HEK293 (cell line): Measurements from ENCODE around the gene RPS6KA3.
A peak's percentile ranks its signal among the peaks of the same experiment; 100 is the strongest.

Experiments
- ATF2 ChIP-seq: fragments of 450-650 bp; formaldehyde crosslinking; IDR thresholded peaks from 2 replicates; pipeline ENCODE4 v1.5.1; 2016; ENCODE audit warnings: missing biosample characterization, missing genetic modification characterization, low read depth
- BCL6B ChIP-seq: fragments of 450-650 bp; formaldehyde crosslinking; IDR thresholded peaks from 2 replicates; pipeline ENCODE4 v1.5.1; 2017; ENCODE audit warnings: missing biosample characterization, missing genetic modification characterization
- HIC1 ChIP-seq: fragments of 450-650 bp; formaldehyde crosslinking; IDR thresholded peaks from 2 replicates; pipeline ENCODE4 v1.5.1; 2016; ENCODE audit warnings: missing biosample characterization, missing genetic modification characterization
- HOXC10 ChIP-seq: sonication (generic); formaldehyde crosslinking; IDR thresholded peaks from 2 replicates; pipeline ENCODE4 v1.8.1; 2023; ENCODE audit warnings: mild to moderate bottlenecking, missing genetic modification reagents
- KLF17 ChIP-seq: fragments of 450-650 bp; formaldehyde crosslinking; IDR thresholded peaks from 2 replicates; pipeline ENCODE4 v1.5.1; 2016; ENCODE audit warnings: missing biosample characterization, missing genetic modification characterization
- KLF7 ChIP-seq: fragments of 450-650 bp; formaldehyde crosslinking; IDR thresholded peaks from 2 replicates; pipeline ENCODE4 v1.5.1; 2016; ENCODE audit warnings: missing biosample characterization, missing genetic modification characterization, borderline replicate concordance
- PATZ1 ChIP-seq: fragments of 450-650 bp; formaldehyde crosslinking; IDR thresholded peaks from 2 replicates; pipeline ENCODE4 v1.5.1; 2016; ENCODE audit warnings: missing biosample characterization, missing genetic modification characterization
- SALL2 ChIP-seq: fragments of 450-650 bp; formaldehyde crosslinking; IDR thresholded peaks from 2 replicates; pipeline ENCODE4 v1.5.0; 2017; ENCODE audit warnings: missing biosample characterization, mild to moderate bottlenecking, missing genetic modification characterization, borderline replicate concordance
- SP7 ChIP-seq: fragments of 450-650 bp; formaldehyde crosslinking; IDR thresholded peaks from 2 replicates; pipeline ENCODE4 v1.5.1; 2016; ENCODE audit warnings: missing biosample characterization, missing genetic modification characterization
- YY2 ChIP-seq: fragments of 450-650 bp; formaldehyde crosslinking; IDR thresholded peaks from 2 replicates; pipeline ENCODE4 v1.5.1; 2016; ENCODE audit warnings: missing biosample characterization, missing genetic modification characterization
- ZBTB1 ChIP-seq: fragments of 450-650 bp; formaldehyde crosslinking; IDR thresholded peaks from 2 replicates; pipeline ENCODE4 v1.5.1; 2016; ENCODE audit warnings: missing biosample characterization, missing genetic modification characterization
- ZBTB20 ChIP-seq: fragments of 450-650 bp; formaldehyde crosslinking; IDR thresholded peaks from 2 replicates; pipeline ENCODE4 v1.5.1; 2016; ENCODE audit warnings: missing biosample characterization, missing genetic modification characterization
- ZBTB8A ChIP-seq: fragments of 450-650 bp; formaldehyde crosslinking; IDR thresholded peaks from 2 replicates; pipeline ENCODE4 v1.5.1; 2016; ENCODE audit warnings: missing biosample characterization, missing genetic modification characterization
- ZEB2 ChIP-seq: fragments of 450-650 bp; formaldehyde crosslinking; IDR thresholded peaks from 2 replicates; pipeline ENCODE4 v1.5.1; 2016; ENCODE audit warnings: missing biosample characterization, missing genetic modification characterization
- ZFHX2 ChIP-seq: fragments of 450-650 bp; formaldehyde crosslinking; conservative IDR thresholded peaks from 2 replicates; pipeline ENCODE4 v1.5.1; 2016; ENCODE audit warnings: missing biosample characterization, missing genetic modification characterization
- ZFP41 ChIP-seq: fragments of 450-650 bp; formaldehyde crosslinking; IDR thresholded peaks from 2 replicates; pipeline ENCODE4 v1.5.1; 2016; ENCODE audit warnings: missing biosample characterization, missing genetic modification characterization, borderline replicate concordance
- ZIC2 ChIP-seq: fragments of 450-650 bp; formaldehyde crosslinking; IDR thresholded peaks from 2 replicates; pipeline ENCODE4 v1.5.1; 2016; ENCODE audit warnings: missing biosample characterization, missing genetic modification characterization
- ZNF24 ChIP-seq: fragments of 450-650 bp; formaldehyde crosslinking; IDR thresholded peaks from 2 replicates; pipeline ENCODE4 v1.5.1; 2016; ENCODE audit warnings: missing biosample characterization, missing genetic modification characterization
- ZNF292 ChIP-seq: fragments of 450-650 bp; formaldehyde crosslinking; IDR thresholded peaks from 2 replicates; pipeline ENCODE4 v1.5.1; 2016; ENCODE audit warnings: low read depth, missing biosample characterization, missing genetic modification characterization, borderline replicate concordance
- ZNF311 ChIP-seq: fragments of 450-650 bp; formaldehyde crosslinking; IDR thresholded peaks from 2 replicates; pipeline ENCODE4 v1.5.1; 2017; ENCODE audit warnings: missing biosample characterization, missing genetic modification characterization, borderline replicate concordance
- ZNF398 ChIP-seq: fragments of 450-650 bp; formaldehyde crosslinking; IDR thresholded peaks from 2 replicates; pipeline ENCODE4 v1.5.1; 2017; ENCODE audit warnings: missing biosample characterization, missing genetic modification characterization
- ZNF629 ChIP-seq: fragments of 450-650 bp; formaldehyde crosslinking; IDR thresholded peaks from 2 replicates; pipeline ENCODE4 v1.5.1; 2017; ENCODE audit warnings: missing biosample characterization, missing genetic modification characterization
- ZNF639 ChIP-seq: fragments of 450-650 bp; formaldehyde crosslinking; IDR thresholded peaks from 2 replicates; pipeline ENCODE4 v1.5.1; 2016; ENCODE audit warnings: missing biosample characterization, missing genetic modification characterization
- ZNF664 ChIP-seq: fragments of 450-650 bp; formaldehyde crosslinking; IDR thresholded peaks from 2 replicates; pipeline ENCODE4 v1.5.1; 2016; ENCODE audit warnings: missing biosample characterization, missing genetic modification characterization
- ZSCAN16 ChIP-seq: fragments of 450-650 bp; formaldehyde crosslinking; IDR thresholded peaks from 2 replicates; pipeline ENCODE4 v1.5.1; 2016; ENCODE audit warnings: missing biosample characterization, missing genetic modification characterization

RPS6KA3 gene

GRCh38 chrX:20265221-20265725 is 1.4 kb downstream of the RPS6KA3 start (continued):
- TF ChIP-seq ZNF398 (tag by site-specific recombination) (0 out of 2 replicates have a peak, but pooled peaks have one; percentile 7), ZNF292 (tag by site-specific recombination) (no peak), YY2 (tag by site-specific recombination) (no peak), PATZ1 (tag by site-specific recombination) (peak; percentile 39; the same call in 1 of the 2 replicates), ZBTB1 (tag by site-specific recombination) (no peak), HOXC10 (CRISPR knock-in tag) (no peak), ZEB2 (tag by site-specific recombination) (peak; percentile 68; the same call in 1 of the 2 replicates), ZSCAN16 (peak; percentile 78), KLF7 (tag by site-specific recombination) (no peak), ZFHX2 (tag by site-specific recombination) (peak; percentile 86), ZNF24 (tag by site-specific recombination) (0 out of 2 replicates have a peak, but pooled peaks have one; percentile 41), ZBTB8A (0 out of 2 replicates have a peak, but pooled peaks have one; percentile 39), ZFP41 (tag by site-specific recombination) (no peak), SP7 (tag by site-specific recombination) (peak; percentile 67; the same call in 1 of the 2 replicates), HIC1 (tag by site-specific recombination) (peak; percentile 74; the same call in 1 of the 2 replicates), ZBTB20 (tag by site-specific recombination) (peak; percentile 67), BCL6B (tag by site-specific recombination) (no peak), ZNF664 (no peak), ZNF629 (peak; percentile 65), ZIC2 (no peak), ATF2 (tag by site-specific recombination) (peak; percentile 91), SALL2 (tag by site-specific recombination) (no peak), KLF17 (no peak), ZNF639 (tag by site-specific recombination) (0 out of 2 replicates have a peak, but pooled peaks have one; percentile 30), ZNF311 (tag by site-specific recombination) (no peak)
